Ishikawa (cell line): Measurements from ENCODE around the gene SLC15A1.

ENCODE experiments used
- CEBPB ChIP-seq: IDR thresholded peaks from 2 replicates; pipeline ENCODE4 v1.6.1; 2012
- CREB1 ChIP-seq: IDR thresholded peaks from 2 replicates; pipeline ENCODE4 v1.6.1; 2012; ENCODE audit warnings: low read depth
- EGR1 ChIP-seq: IDR thresholded peaks from 2 replicates; pipeline ENCODE4 v1.6.1; 2012
- EP300 ChIP-seq: IDR thresholded peaks from 2 replicates; pipeline ENCODE4 v1.6.1; 2012; ENCODE audit warnings: borderline replicate concordance
- FOXM1 ChIP-seq: IDR thresholded peaks from 2 replicates; pipeline ENCODE4 v1.6.1; 2012; ENCODE audit warnings: low read depth, borderline replicate concordance
- NFIC ChIP-seq: IDR thresholded peaks from 2 replicates; pipeline ENCODE4 v1.6.1; 2012
- RAD21 ChIP-seq: IDR thresholded peaks from 2 replicates; pipeline ENCODE4 v1.6.1; 2012; ENCODE audit warnings: low read depth
- TAF1 ChIP-seq: IDR thresholded peaks from 2 replicates; pipeline ENCODE4 v1.6.1; 2012; ENCODE audit warnings: low read depth, mild to moderate bottlenecking
- TCF12 ChIP-seq: IDR thresholded peaks from 2 replicates; pipeline ENCODE4 v1.6.1; 2012; ENCODE audit warnings: low read depth
- TEAD4 ChIP-seq: IDR thresholded peaks from 2 replicates; pipeline ENCODE4 v1.6.1; 2012
- USF1 ChIP-seq: IDR thresholded peaks from 2 replicates; pipeline ENCODE4 v1.6.1; 2012
- YY1 ChIP-seq: IDR thresholded peaks from 2 replicates; pipeline ENCODE4 v1.6.1; 2012; ENCODE audit warnings: low read depth
- ZBTB7A ChIP-seq: IDR thresholded peaks from 2 replicates; pipeline ENCODE4 v1.6.1; 2012; ENCODE audit warnings: low read depth
- TF ChIP-seq, protein P1 (sequence below): IDR thresholded peaks from 2 replicates; pipeline ENCODE4 v1.6.1; 2012
- TF ChIP-seq, protein P2 (sequence below): IDR thresholded peaks from 2 replicates; pipeline ENCODE4 v1.6.1; 2012; ENCODE audit warnings: low read depth, mild to moderate bottlenecking

The SLC15A1 gene, protein sequence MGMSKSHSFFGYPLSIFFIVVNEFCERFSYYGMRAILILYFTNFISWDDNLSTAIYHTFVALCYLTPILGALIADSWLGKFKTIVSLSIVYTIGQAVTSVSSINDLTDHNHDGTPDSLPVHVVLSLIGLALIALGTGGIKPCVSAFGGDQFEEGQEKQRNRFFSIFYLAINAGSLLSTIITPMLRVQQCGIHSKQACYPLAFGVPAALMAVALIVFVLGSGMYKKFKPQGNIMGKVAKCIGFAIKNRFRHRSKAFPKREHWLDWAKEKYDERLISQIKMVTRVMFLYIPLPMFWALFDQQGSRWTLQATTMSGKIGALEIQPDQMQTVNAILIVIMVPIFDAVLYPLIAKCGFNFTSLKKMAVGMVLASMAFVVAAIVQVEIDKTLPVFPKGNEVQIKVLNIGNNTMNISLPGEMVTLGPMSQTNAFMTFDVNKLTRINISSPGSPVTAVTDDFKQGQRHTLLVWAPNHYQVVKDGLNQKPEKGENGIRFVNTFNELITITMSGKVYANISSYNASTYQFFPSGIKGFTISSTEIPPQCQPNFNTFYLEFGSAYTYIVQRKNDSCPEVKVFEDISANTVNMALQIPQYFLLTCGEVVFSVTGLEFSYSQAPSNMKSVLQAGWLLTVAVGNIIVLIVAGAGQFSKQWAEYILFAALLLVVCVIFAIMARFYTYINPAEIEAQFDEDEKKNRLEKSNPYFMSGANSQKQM

DNA sequence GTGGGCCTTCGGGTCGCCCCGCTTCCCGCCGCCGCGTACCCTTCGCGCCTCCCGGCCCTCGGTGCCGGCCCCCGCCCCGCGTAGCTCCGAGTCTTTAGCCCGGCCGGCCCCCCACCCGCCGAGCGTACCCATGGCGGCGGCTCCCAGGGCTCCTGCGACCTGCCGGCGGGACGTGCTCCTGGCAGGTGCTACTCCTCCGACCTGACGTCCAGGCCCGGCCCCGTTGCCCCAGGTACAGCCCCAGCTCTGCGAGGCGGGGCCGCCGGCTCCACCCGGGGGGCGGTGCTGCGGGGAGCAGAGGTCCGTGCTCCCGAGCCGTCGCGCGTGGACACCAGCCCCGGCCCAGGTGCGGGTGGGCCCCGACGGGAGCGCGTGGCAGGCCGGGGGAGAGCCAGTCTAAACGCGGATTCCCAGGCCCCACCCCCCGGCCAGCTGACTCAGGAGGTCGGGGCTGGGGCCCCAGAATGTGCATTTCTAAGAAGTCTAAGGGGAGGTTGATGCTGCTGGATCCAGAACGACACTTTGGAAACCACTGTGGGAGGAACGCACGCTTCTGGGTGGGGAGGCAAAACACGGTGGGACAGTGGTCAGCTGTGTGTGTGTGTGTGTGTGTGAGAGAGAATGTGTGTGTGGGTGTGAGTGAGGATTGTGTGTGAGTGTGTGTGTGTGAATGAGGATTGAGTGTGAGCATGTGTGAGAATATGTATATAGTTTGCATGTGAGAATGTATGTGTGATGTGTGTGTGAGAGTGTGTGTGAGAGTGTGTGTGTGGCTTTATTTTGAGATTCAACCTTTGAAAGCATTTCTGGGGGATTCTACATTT, at the start of gene SLC15A1:
Gene SLC15A1 (minus strand): TSS at position 206 of the 824 bp plus-strand sequence. CDS start 74 bp downstream, at position 132.
- TF ChIP-seq, protein P1, sequence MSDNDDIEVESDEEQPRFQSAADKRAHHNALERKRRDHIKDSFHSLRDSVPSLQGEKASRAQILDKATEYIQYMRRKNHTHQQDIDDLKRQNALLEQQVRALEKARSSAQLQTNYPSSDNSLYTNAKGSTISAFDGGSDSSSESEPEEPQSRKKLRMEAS, result peak; percentile 35; the same call in 1 of the 2 replicates
- TF ChIP-seq YY1 (0 out of 2 replicates have a peak, but pooled peaks have one; percentile 36), TCF12 (no peak; the same call in 1 of the 2 replicates)

- TF ChIP-seq NFIC (no peak), TAF1 (no peak), YY1 (no peak), EGR1 (no peak), USF1 (no peak), CREB1 (no peak), CEBPB (no peak), FOXM1 (no peak), RAD21 (no peak), TCF12 (no peak)
- TF ChIP-seq, protein P1, result no peak
These were observed 49.4 kb upstream of the SLC15A1 start for GRCh38 chr13:98801626-98802418.

- TF ChIP-seq NFIC (no peak), EP300 (no peak), RAD21 (no peak), USF1 (no peak), CREB1 (no peak), CEBPB (no peak), YY1 (no peak), FOXM1 (no peak), EGR1 (no peak), TCF12 (no peak), ZBTB7A (no peak), TAF1 (no peak), TEAD4 (no peak)
- TF ChIP-seq, protein P1, result no peak
- TF ChIP-seq, protein P2, sequence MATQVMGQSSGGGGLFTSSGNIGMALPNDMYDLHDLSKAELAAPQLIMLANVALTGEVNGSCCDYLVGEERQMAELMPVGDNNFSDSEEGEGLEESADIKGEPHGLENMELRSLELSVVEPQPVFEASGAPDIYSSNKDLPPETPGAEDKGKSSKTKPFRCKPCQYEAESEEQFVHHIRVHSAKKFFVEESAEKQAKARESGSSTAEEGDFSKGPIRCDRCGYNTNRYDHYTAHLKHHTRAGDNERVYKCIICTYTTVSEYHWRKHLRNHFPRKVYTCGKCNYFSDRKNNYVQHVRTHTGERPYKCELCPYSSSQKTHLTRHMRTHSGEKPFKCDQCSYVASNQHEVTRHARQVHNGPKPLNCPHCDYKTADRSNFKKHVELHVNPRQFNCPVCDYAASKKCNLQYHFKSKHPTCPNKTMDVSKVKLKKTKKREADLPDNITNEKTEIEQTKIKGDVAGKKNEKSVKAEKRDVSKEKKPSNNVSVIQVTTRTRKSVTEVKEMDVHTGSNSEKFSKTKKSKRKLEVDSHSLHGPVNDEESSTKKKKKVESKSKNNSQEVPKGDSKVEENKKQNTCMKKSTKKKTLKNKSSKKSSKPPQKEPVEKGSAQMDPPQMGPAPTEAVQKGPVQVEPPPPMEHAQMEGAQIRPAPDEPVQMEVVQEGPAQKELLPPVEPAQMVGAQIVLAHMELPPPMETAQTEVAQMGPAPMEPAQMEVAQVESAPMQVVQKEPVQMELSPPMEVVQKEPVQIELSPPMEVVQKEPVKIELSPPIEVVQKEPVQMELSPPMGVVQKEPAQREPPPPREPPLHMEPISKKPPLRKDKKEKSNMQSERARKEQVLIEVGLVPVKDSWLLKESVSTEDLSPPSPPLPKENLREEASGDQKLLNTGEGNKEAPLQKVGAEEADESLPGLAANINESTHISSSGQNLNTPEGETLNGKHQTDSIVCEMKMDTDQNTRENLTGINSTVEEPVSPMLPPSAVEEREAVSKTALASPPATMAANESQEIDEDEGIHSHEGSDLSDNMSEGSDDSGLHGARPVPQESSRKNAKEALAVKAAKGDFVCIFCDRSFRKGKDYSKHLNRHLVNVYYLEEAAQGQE, result no peak
These were observed 47.6 kb upstream of the SLC15A1 start for GRCh38 chr13:98800078-98800477.

DNA sequence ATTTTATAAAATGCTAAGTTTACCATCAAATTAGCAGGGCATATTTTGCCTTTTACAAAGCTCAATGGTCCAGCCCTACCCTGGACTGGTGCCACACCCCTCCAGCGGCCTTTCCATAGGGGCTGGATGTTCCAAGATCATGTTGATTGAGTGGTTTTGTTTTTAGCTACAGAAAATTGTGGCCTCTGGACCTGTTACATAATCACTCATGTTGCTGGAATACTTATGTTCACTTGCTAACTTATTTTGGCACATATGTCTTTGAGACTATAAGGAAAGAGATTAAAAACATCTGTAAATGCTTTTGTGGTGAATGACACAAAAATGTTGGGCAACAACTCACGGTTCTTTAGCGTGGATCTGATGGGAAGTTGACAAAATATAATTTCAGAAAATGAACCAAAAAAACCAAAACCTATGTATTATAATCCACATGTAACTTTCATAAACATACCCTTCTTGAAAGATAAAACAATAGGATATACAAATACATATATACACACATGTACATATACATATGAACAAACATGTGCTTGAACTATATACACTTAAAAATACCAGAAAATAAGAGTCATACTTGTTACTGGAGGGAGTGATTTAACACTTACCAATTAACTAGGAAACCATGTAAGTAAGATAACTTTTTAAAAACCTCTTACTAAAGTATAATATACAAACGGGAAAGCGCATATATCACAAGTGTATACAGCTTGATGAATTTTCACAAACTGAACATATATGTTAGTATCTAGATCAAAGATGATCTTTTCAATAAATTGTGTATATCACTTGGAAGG, 46.6 kb upstream of the SLC15A1 start:
- TF ChIP-seq ZBTB7A, result no peak
- no peak for TF ChIP-seq NFIC
- no peak for TF ChIP-seq TEAD4
- no peak for TF ChIP-seq USF1
- TF ChIP-seq, protein P2, result no peak
- TF ChIP-seq CREB1, result no peak
- no peak for TF ChIP-seq TCF12
- no peak for TF ChIP-seq EP300
- TF ChIP-seq CEBPB, result no peak
- no peak for TF ChIP-seq EGR1
- no peak for TF ChIP-seq RAD21
- TF ChIP-seq TAF1, result no peak
- TF ChIP-seq, protein P1, result no peak
- no peak for TF ChIP-seq YY1
- TF ChIP-seq FOXM1, result no peak
